ENCODE data around the gene TYMS. TPM values are rescaled to one million over a fixed set of nuclear protein-coding genes. Genes with fewer than 3 reads are reported as not detected.

The TYMS gene
- total RNA-seq, 1 experiment from 2014 or later: 140 TPM

GRCh38 chr18:659597-659996 is 2.1 kb downstream of the TYMS start:
- no peak overlapping the region for H3T11ph ChIP-seq (ENCODE audit: low read length)
- H2BK20ac ChIP-seq (ENCODE audit: low read depth, low read length, poor library complexity, severe bottlenecking): no peak overlapping the region
- Mint-ChIP-seq H3K27ac (no peak overlapping the region), H3K4me3 (peak overlapping the region; percentile 89 to 90), H3K27me3 (ENCODE audit: low read depth) (peaks cover 1% of the 10 kb centered on the region; the same call in 1 of the 2 replicates), H3K4me1 (peaks cover 25 to 26% of the 10 kb centered on the region in 2 experiments), H3K36me3 (ENCODE audit: insufficient read depth in 1 of 3, low read depth in 3 of 3) (peaks cover 39 to 48% (median 40%) of the 10 kb centered on the region in 3 experiments), H3K9me3 (peaks cover 9 to 10% of the 10 kb centered on the region in 2 experiments)
- no peak overlapping the region for H3K14ac ChIP-seq (ENCODE audit: insufficient read depth, low read length)
- H3K9me3 ChIP-seq (ENCODE audit: control insufficient read depth, low read depth, low read length): no peaks in the 10 kb centered on the region
- H4K91ac ChIP-seq (ENCODE audit: insufficient read length, low read depth, low read length): no peak overlapping the region
- H3K4ac ChIP-seq (ENCODE audit: low read depth, low read length): no peak overlapping the region
- H4K8ac ChIP-seq (replicated peaks; ENCODE audit: insufficient read length, low read depth, low read length): no peak overlapping the region
- H3K79me2 ChIP-seq (ENCODE audit: insufficient read depth, low read length): no peaks in the 10 kb centered on the region; the same call in 1 of the 2 replicates
- no peak for TF ChIP-seq CTCF (conservative IDR thresholded peaks at IDR 0.05)
- no CpG with 5 or more reads among the region's 6 CpGs for WGBS (ENCODE audit: extremely low coverage, insufficient read length, low lambda C conversion rate)
- no peaks in the 10 kb centered on the region for H3K27me3 ChIP-seq (ENCODE audit: insufficient read depth, low read length)
- no peak overlapping the region for H3K18ac ChIP-seq (ENCODE audit: insufficient read length, low read depth, low read length)
- no peak overlapping the region for H3K56ac ChIP-seq (ENCODE audit: insufficient read length, low read depth, low read length)
- H2BK12ac ChIP-seq (ENCODE audit: insufficient read length, low read depth, low read length): no peak overlapping the region
- H3K4me2 ChIP-seq (ENCODE audit: insufficient read depth, insufficient read length, low read length): peak overlapping the region; percentile 92
- H3K4me1 ChIP-seq (ENCODE audit: insufficient read depth, low read length): no peaks in the 10 kb centered on the region; the same call in 1 of the 2 replicates
- peaks cover 7% of the 10 kb centered on the region for H3K79me1 ChIP-seq (ENCODE audit: insufficient read depth, low read depth, low read length, poor library complexity, severe bottlenecking)
- H4K5ac ChIP-seq (ENCODE audit: insufficient read length, low read depth, low read length): no peak overlapping the region
- no peak overlapping the region for H2BK15ac ChIP-seq (ENCODE audit: low read depth, low read length)
- H4K20me1 ChIP-seq (ENCODE audit: control insufficient read depth, insufficient read depth, insufficient read length): no peaks in the 10 kb centered on the region
- peaks cover 8% of the 10 kb centered on the region for H3K23me2 ChIP-seq (ENCODE audit: insufficient read length, low read depth, low read length, poor library complexity, severe bottlenecking)
- no peak overlapping the region for H2BK5ac ChIP-seq (ENCODE audit: insufficient read length, low read length)
- H2BK120ac ChIP-seq (ENCODE audit: low read depth, low read length, poor library complexity, severe bottlenecking): no peak overlapping the region
- H3K27ac ChIP-seq (ENCODE audit: insufficient read length, low read depth, low read length): no peak overlapping the region
- H2AK5ac ChIP-seq (ENCODE audit: insufficient read length, low read length): no peak overlapping the region
- no peak overlapping the region for H2AFZ ChIP-seq (ENCODE audit: low read length)
- no peak for DNase-seq
- H3K9ac ChIP-seq (ENCODE audit: extremely low read depth, insufficient read length, low read length): no peak overlapping the region
- no peak overlapping the region for H3K23ac ChIP-seq (ENCODE audit: insufficient read length, low read depth, low read length)
